ENCODE data around the gene DR1. TPM values are rescaled to one million over a fixed set of nuclear protein-coding genes. Genes with fewer than 3 reads are reported as not detected.

The DR1 gene
- 55.3 and 78.3 TPM in 2 replicates for total RNA-seq (ENCODE audit: low replicate concordance)

DNA sequence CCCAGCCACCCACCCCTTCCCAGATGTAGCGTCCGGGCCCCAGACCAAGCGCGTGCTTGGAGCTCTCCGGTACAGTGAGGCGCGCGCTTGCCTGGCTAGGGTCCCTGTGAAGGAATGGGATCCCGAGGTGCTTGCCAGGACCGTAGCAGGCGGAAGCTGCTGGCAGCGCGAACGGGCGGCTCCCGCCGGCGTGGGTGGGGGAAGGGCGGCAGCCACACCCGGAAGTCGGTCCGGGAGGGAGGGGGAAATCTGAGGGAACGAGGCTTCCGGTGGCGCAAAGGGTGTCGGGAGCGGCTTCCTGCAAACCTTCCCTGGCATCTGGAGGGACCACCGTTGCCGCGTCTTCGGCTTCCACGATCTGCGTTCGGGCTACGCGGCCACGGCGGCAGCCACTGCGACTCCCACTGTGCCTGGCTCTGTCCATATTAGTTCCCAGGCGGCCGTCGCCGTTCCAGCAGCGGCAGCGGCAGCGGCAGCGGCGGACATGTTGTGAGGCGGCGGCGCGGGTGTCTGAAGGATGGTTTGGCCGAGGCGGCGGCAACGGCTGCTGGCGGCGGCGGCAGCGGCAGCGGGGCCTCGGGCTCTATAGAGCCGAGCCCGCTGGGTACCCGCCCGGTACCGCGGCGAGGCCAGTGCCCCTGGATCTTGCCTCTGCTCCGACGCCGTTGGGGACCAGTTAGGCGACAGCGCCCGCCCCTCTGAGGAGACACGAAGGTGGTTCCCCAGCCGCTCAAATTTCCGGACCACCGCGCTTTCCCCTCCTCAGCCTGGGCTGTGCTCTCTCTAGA, at the start of gene DR1:
DR1 (plus strand) TSS at position 275 of the 788 bp plus-strand sequence. CDS start 739 bp downstream, outside the sequence.
- peaks cover 28% of the 10 kb centered on the region for H3F3A ChIP-seq (ENCODE audit: low read depth)
- peak within 1 kb of the TSS; percentile 97 for H3K27ac ChIP-seq
- H3K9me3 Mint-ChIP-seq, result no peaks in the 10 kb centered on the region
- no peaks in the 10 kb centered on the region for H3K9me3 ChIP-seq (ENCODE audit: low read depth)
- H4K20me1 ChIP-seq (ENCODE audit: low read depth), result peaks cover 45% of the 10 kb centered on the region
- peak; percentile 94 for DNase-seq (ENCODE audit: low spot score)
- H3K36me3 ChIP-seq, result no peaks in the 10 kb centered on the region
- peak within 1 kb of the TSS; percentile 88 for H3K9ac ChIP-seq
- peaks cover 2% of the 10 kb centered on the region for H3K27me3 Mint-ChIP-seq (ENCODE audit: insufficient read depth, low read depth)
- peak within 1 kb of the TSS; percentile 95 for H3K4me3 Mint-ChIP-seq
- peak within 1 kb of the TSS; percentile 98 for H3K27ac Mint-ChIP-seq
- peak within 1 kb of the TSS; percentile 72 for H3K4me3 ChIP-seq
- TF ChIP-seq EZH2 (IDR thresholded peaks at IDR 0.05) (no peak), CTCF (IDR thresholded peaks at IDR 0.05) (no peak), EZH2phosphoT487 (IDR thresholded peaks at IDR 0.05) (no peak)
- peak within 1 kb of the TSS; percentile 90 for H3K4me2 ChIP-seq
- no peaks in the 10 kb centered on the region for H3K27me3 ChIP-seq
- peaks cover 26% of the 10 kb centered on the region for H3K4me1 Mint-ChIP-seq
- H3K79me2 ChIP-seq (ENCODE audit: low read depth), result peaks cover 73% of the 10 kb centered on the region
- H3K4me1 ChIP-seq, result peaks cover 22% of the 10 kb centered on the region
- peaks cover 4% of the 10 kb centered on the region for H3K36me3 Mint-ChIP-seq
- peak within 1 kb of the TSS; percentile 92 for H2AFZ ChIP-seq (replicated peaks)

GRCh38 chr1:93296555-93297154, 49.1 kb upstream of the DR1 start:
- Mint-ChIP-seq H3K36me3 (peaks cover 2% of the 10 kb centered on the region), H3K4me3 (no peak overlapping the region), H3K4me1 (no peaks in the 10 kb centered on the region), H3K9me3 (no peaks in the 10 kb centered on the region), H3K27ac (no peak overlapping the region), H3K27me3 (ENCODE audit: insufficient read depth, low read depth) (no peaks in the 10 kb centered on the region)
- Histone ChIP-seq H2AFZ (replicated peaks) (no peak overlapping the region), H3K36me3 (peaks cover 4% of the 10 kb centered on the region), H3K27ac (no peak overlapping the region), H3K9me3 (ENCODE audit: low read depth) (no peaks in the 10 kb centered on the region), H4K20me1 (ENCODE audit: low read depth) (no peaks in the 10 kb centered on the region), H3K4me1 (peaks cover 4% of the 10 kb centered on the region), H3F3A (ENCODE audit: low read depth) (no peaks in the 10 kb centered on the region), H3K9ac (no peak overlapping the region), H3K4me2 (no peak overlapping the region), H3K27me3 (no peaks in the 10 kb centered on the region), H3K79me2 (ENCODE audit: low read depth) (no peaks in the 10 kb centered on the region), H3K4me3 (no peak overlapping the region)
- DNase-seq (ENCODE audit: low spot score), result no peak
- TF ChIP-seq EZH2 (IDR thresholded peaks at IDR 0.05) (no peak), CTCF (IDR thresholded peaks at IDR 0.05) (no peak), EZH2phosphoT487 (IDR thresholded peaks at IDR 0.05) (no peak)

- Histone ChIP-seq H3K9me3 (ENCODE audit: low read depth) (no peaks in the 10 kb centered on the region), H3K79me2 (ENCODE audit: low read depth) (no peaks in the 10 kb centered on the region), H3K27me3 (no peaks in the 10 kb centered on the region), H3K36me3 (peaks cover 4% of the 10 kb centered on the region), H3K4me3 (no peak overlapping the region), H3K4me2 (no peak overlapping the region), H2AFZ (replicated peaks) (no peak overlapping the region), H3F3A (ENCODE audit: low read depth) (no peaks in the 10 kb centered on the region), H3K9ac (peak overlapping the region; percentile 6), H4K20me1 (ENCODE audit: low read depth) (no peaks in the 10 kb centered on the region), H3K4me1 (peaks cover 4% of the 10 kb centered on the region), H3K27ac (no peak overlapping the region)
- H3K4me1 Mint-ChIP-seq, result no peaks in the 10 kb centered on the region
- H3K36me3 Mint-ChIP-seq, result peaks cover 2% of the 10 kb centered on the region
- H3K27ac Mint-ChIP-seq, result no peak overlapping the region
- no peak for DNase-seq (ENCODE audit: low spot score)
- H3K27me3 Mint-ChIP-seq (ENCODE audit: insufficient read depth, low read depth), result no peaks in the 10 kb centered on the region
- H3K4me3 Mint-ChIP-seq, result no peak overlapping the region
- TF ChIP-seq CTCF (IDR thresholded peaks at IDR 0.05) (no peak), EZH2 (IDR thresholded peaks at IDR 0.05) (no peak), EZH2phosphoT487 (IDR thresholded peaks at IDR 0.05) (no peak)
- no peaks in the 10 kb centered on the region for H3K9me3 Mint-ChIP-seq
Observed at GRCh38 chr1:93301131-93301530, 44.6 kb upstream of the DR1 start.
